Natural killer cell treated with Interleukin-12 subunit alpha and Interleukin-12 subunit beta and Interleukin-15 and Interleukin-18, amount 100 ng/mL, for 72 hours (primary cell): Measurements from ENCODE around the gene TMEM30A. TPM values are rescaled to one million over a fixed set of nuclear protein-coding genes. Genes with fewer than 3 reads are reported as not detected.

Source experiments
- ATAC-seq, 2 donors: fragments of 150-1000 bp; cut with Tn5 transposase in 1 of 2; sonication (Bioruptor Pico), chemical (Tn5 transposase) in 1 of 2; 2 replicates each; pipeline ENCODE4 v1.10.0; 2021
- DNase-seq: peaks from one replicate; pipeline ENCODE4 v3.0.0; 2022; ENCODE audit warnings: low spot score
- H3K27ac Mint-ChIP-seq, 2 donors: 1 replicate in 1 of 2; 2 replicates in 1 of 2; pipeline ENCODE4 v1.8.0; 2022; ENCODE audit warnings: mixed read lengths in 2 of 2, mild to moderate bottlenecking in 1 of 2, moderate library complexity in 1 of 2
- H3K27me3 Mint-ChIP-seq, 2 donors: 1 replicate in 1 of 2; 2 replicates in 1 of 2; pipeline ENCODE4 v1.8.0; 2022; ENCODE audit warnings: mixed read lengths in 2 of 2
- H3K36me3 Mint-ChIP-seq: one replicate; pipeline ENCODE4 v1.8.0; 2022; ENCODE audit warnings: mixed read lengths
- H3K4me1 Mint-ChIP-seq, 2 donors: 1 replicate in 1 of 2; 2 replicates in 1 of 2; pipeline ENCODE4 v1.8.0; 2022; ENCODE audit warnings: low read depth in 2 of 2, mixed read lengths in 2 of 2, mild to moderate bottlenecking in 1 of 2
- H3K4me3 Mint-ChIP-seq: one replicate; pipeline ENCODE4 v1.8.0; 2022; ENCODE audit warnings: mixed read lengths
- H3K9me3 Mint-ChIP-seq: 2 replicates; pipeline ENCODE4 v1.8.0; 2022; ENCODE audit warnings: mixed read lengths
- total RNA-seq, 2 donors: library from RNA; stranded (reverse); gene quantifications; one replicate each; pipeline ENCODE4 v1.2.3, GENCODE V29; 2022

Gene TMEM30A
- total RNA-seq, 2 donors from 2014 or later: 60.6 to 81.4 TPM

GRCh38 chr6:75233092-75233615 lies 51.4 kb downstream of the TMEM30A start:
- H3K4me1 Mint-ChIP-seq: no peaks in the 10 kb centered on the region
- H3K9me3 Mint-ChIP-seq: no peaks in the 10 kb centered on the region
- no peak overlapping the region for H3K4me3 Mint-ChIP-seq
- DNase-seq: no peak
- peaks cover 0 to under 1% of the 10 kb centered on the region in 2 donors for H3K27me3 Mint-ChIP-seq
- no peak overlapping the region for H3K27ac Mint-ChIP-seq
- peaks cover 14% of the 10 kb centered on the region for H3K36me3 Mint-ChIP-seq
- no peak for ATAC-seq

GRCh38 chr6:75230484-75231325 lies 53.9 kb downstream of the TMEM30A start:
- ATAC-seq (no peak), DNase-seq (no peak)
- Mint-ChIP-seq H3K36me3 (no peaks in the 10 kb centered on the region), H3K4me1 (no peaks in the 10 kb centered on the region), H3K27me3 (peaks cover 9 to 12% of the 10 kb centered on the region in 2 donors), H3K4me3 (no peak overlapping the region), H3K27ac (no peak overlapping the region), H3K9me3 (no peaks in the 10 kb centered on the region)

GRCh38 chr6:75224303-75224926 lies 60.2 kb downstream of the TMEM30A start:
- Mint-ChIP-seq H3K27ac (no peak overlapping the region), H3K27me3 (peaks cover 32 to 35% of the 10 kb centered on the region in 2 donors), H3K9me3 (no peaks in the 10 kb centered on the region), H3K36me3 (no peaks in the 10 kb centered on the region), H3K4me1 (no peaks in the 10 kb centered on the region), H3K4me3 (no peak overlapping the region)
- DNase-seq (no peak), ATAC-seq (no peak)

- H3K36me3 Mint-ChIP-seq: no peaks in the 10 kb centered on the region
- H3K27ac Mint-ChIP-seq: no peak overlapping the region
- ATAC-seq (no peak), DNase-seq (no peak)
- no peaks in the 10 kb centered on the region for H3K4me1 Mint-ChIP-seq
- H3K27me3 Mint-ChIP-seq: peaks cover 37 to 39% of the 10 kb centered on the region in 2 donors
- no peaks in the 10 kb centered on the region for H3K9me3 Mint-ChIP-seq
- no peak overlapping the region for H3K4me3 Mint-ChIP-seq
Measured at GRCh38 chr6:75223428-75223827, 61.2 kb downstream of the TMEM30A start.

- DNase-seq (no peak), ATAC-seq (no peak)
- H3K4me3 Mint-ChIP-seq: no peak overlapping the region
- H3K36me3 Mint-ChIP-seq: no peaks in the 10 kb centered on the region
- H3K9me3 Mint-ChIP-seq: no peaks in the 10 kb centered on the region
- no peaks in the 10 kb centered on the region for H3K4me1 Mint-ChIP-seq
- no peak overlapping the region for H3K27ac Mint-ChIP-seq
- peaks cover 35 to 42% of the 10 kb centered on the region in 2 donors for H3K27me3 Mint-ChIP-seq
Measured at GRCh38 chr6:75222261-75222660, 62.3 kb downstream of the TMEM30A start.

- DNase-seq: no peak
- ATAC-seq: no peak
- no peak overlapping the region for H3K4me3 Mint-ChIP-seq
- no peaks in the 10 kb centered on the region for H3K36me3 Mint-ChIP-seq
- no peak overlapping the region for H3K27ac Mint-ChIP-seq
- no peaks in the 10 kb centered on the region for H3K4me1 Mint-ChIP-seq
- H3K9me3 Mint-ChIP-seq: no peaks in the 10 kb centered on the region
- peaks cover 39 to 44% of the 10 kb centered on the region in 2 donors for H3K27me3 Mint-ChIP-seq
Measured at GRCh38 chr6:75221116-75221515, 63.5 kb downstream of the TMEM30A start.

- no peak for DNase-seq
Measured at GRCh38 chr6:75220357-75220756, 64.2 kb downstream of the TMEM30A start.

GRCh38 chr6:75219263-75219662 lies 65.3 kb downstream of the TMEM30A start:
- no peaks in the 10 kb centered on the region for H3K36me3 Mint-ChIP-seq
- H3K27ac Mint-ChIP-seq: no peak overlapping the region
- peaks cover 36 to 43% of the 10 kb centered on the region in 2 donors for H3K27me3 Mint-ChIP-seq
- ATAC-seq (no peak), DNase-seq (no peak)
- H3K9me3 Mint-ChIP-seq: no peaks in the 10 kb centered on the region
- no peak overlapping the region for H3K4me3 Mint-ChIP-seq
- H3K4me1 Mint-ChIP-seq: no peaks in the 10 kb centered on the region

More at GRCh38 chr6:75220357-75220756, 64.2 kb downstream of the TMEM30A start:
- no peak for ATAC-seq
- peaks cover 46 to 49% of the 10 kb centered on the region in 2 donors for H3K27me3 Mint-ChIP-seq
- no peaks in the 10 kb centered on the region for H3K36me3 Mint-ChIP-seq
- H3K4me3 Mint-ChIP-seq: no peak overlapping the region
- no peaks in the 10 kb centered on the region for H3K9me3 Mint-ChIP-seq
- H3K27ac Mint-ChIP-seq: no peak overlapping the region
- H3K4me1 Mint-ChIP-seq: no peaks in the 10 kb centered on the region

GRCh38 chr6:75217193-75217592 lies 67.4 kb downstream of the TMEM30A start:
- Mint-ChIP-seq H3K9me3 (no peaks in the 10 kb centered on the region), H3K36me3 (no peaks in the 10 kb centered on the region), H3K27me3 (peaks cover 31 to 38% of the 10 kb centered on the region in 2 donors), H3K27ac (no peak overlapping the region), H3K4me3 (no peak overlapping the region), H3K4me1 (no peaks in the 10 kb centered on the region)
- ATAC-seq: no peak
- DNase-seq: no peak

- Mint-ChIP-seq H3K27ac (no peak overlapping the region), H3K27me3 (peaks cover 36 to 51% of the 10 kb centered on the region in 2 donors), H3K4me1 (no peaks in the 10 kb centered on the region), H3K9me3 (no peaks in the 10 kb centered on the region), H3K36me3 (no peaks in the 10 kb centered on the region), H3K4me3 (no peak overlapping the region)
- DNase-seq: no peak
- peak in 1 of 2 donors; percentile 24 for ATAC-seq
Measured at GRCh38 chr6:75215291-75215690, 69.3 kb downstream of the TMEM30A start.

- Mint-ChIP-seq H3K4me3 (no peak overlapping the region), H3K36me3 (no peaks in the 10 kb centered on the region), H3K4me1 (peaks cover 5% of the 10 kb centered on the region in 2 donors), H3K27me3 (peaks cover 36 to 50% of the 10 kb centered on the region in 2 donors), H3K27ac (no peak overlapping the region), H3K9me3 (no peaks in the 10 kb centered on the region)
- no peak for ATAC-seq
- no peak for DNase-seq
Measured at GRCh38 chr6:75213732-75214131, 70.9 kb downstream of the TMEM30A start.

GRCh38 chr6:75213112-75213511 lies 71.5 kb downstream of the TMEM30A start:
- peaks cover 40 to 55% of the 10 kb centered on the region in 2 donors for H3K27me3 Mint-ChIP-seq
- H3K4me1 Mint-ChIP-seq: peaks cover 10 to 11% of the 10 kb centered on the region in 2 donors
- no peaks in the 10 kb centered on the region for H3K9me3 Mint-ChIP-seq
- H3K4me3 Mint-ChIP-seq: no peak overlapping the region
- H3K27ac Mint-ChIP-seq: no peak overlapping the region
- DNase-seq: no peak
- no peak for ATAC-seq
- H3K36me3 Mint-ChIP-seq: no peaks in the 10 kb centered on the region

GRCh38 chr6:75211920-75212590 lies 72.5 kb downstream of the TMEM30A start:
- DNase-seq: no peak
- Mint-ChIP-seq H3K4me3 (no peak overlapping the region), H3K4me1 (peaks cover 19 to 21% of the 10 kb centered on the region in 2 donors), H3K36me3 (no peaks in the 10 kb centered on the region), H3K27ac (no peak overlapping the region), H3K27me3 (peaks cover 43 to 56% of the 10 kb centered on the region in 2 donors), H3K9me3 (no peaks in the 10 kb centered on the region)
- ATAC-seq: no peak
